Panc1 (cell line): ENCODE data around the gene ZNF831.

Experiments used
- CTCF ChIP-seq: fragments of 450-650 bp; IDR thresholded peaks from 2 replicates; pipeline ENCODE4 v1.5.1; 2017; ENCODE audit warnings: mild to moderate bottlenecking
- POLR2AphosphoS5 ChIP-seq: IDR thresholded peaks from 2 replicates; pipeline ENCODE4 v1.6.1; 2012; ENCODE audit warnings: mild to moderate bottlenecking, low read depth, low read length, moderate library complexity
- SIN3A ChIP-seq: IDR thresholded peaks from 2 replicates; pipeline ENCODE4 v1.6.1; 2012; ENCODE audit warnings: low read depth, mild to moderate bottlenecking, low read length, moderate library complexity, borderline replicate concordance; ENCODE audit not compliant: insufficient read depth

GRCh38 chr20:59223750-59224149 lies 60.1 kb downstream of the ZNF831 start:
- TF ChIP-seq CTCF (no peak), POLR2AphosphoS5 (no peak), SIN3A (no peak)
